OCI-LY7 (cell line): ENCODE results near the gene WDR5. TPM values are rescaled to one million over a fixed set of nuclear protein-coding genes. Genes with fewer than 3 reads are reported as not detected.

Experiments used
- BruUV-seq: library from RNA; stranded (reverse); fragments of 400-500 nt; replicated peaks from 2 replicates; lab custom pipeline; 2021; lab: Mats Ljungman, UMichigan
- CTCF ChIA-PET: fragments of 300-600 bp; sonication (Branson Sonifier 250); formaldehyde crosslinking; loops from one replicate; lab custom pipeline; 2022; ENCODE audit warnings: antibody characterized with exemption; ENCODE audit not compliant: unreplicated experiment; lab: Charles Lee
- POLR2A ChIA-PET: fragments of 300-600 bp; sonication (Branson Sonifier 250); formaldehyde crosslinking; loops from one replicate; lab custom pipeline; 2022; ENCODE audit warnings: antibody characterized with exemption; lab: Charles Lee
- DNase-seq: peaks from one replicate; pipeline ENCODE4 v3.0.0-alpha.2; 2015; ENCODE audit warnings: low spot score
- H2AFZ ChIP-seq: fragments of 200-600 bp; sonication (generic), shearing (Covaris generic); 2 replicates; pipeline ENCODE4 v1.6.1; 2014; ENCODE audit warnings: mild to moderate bottlenecking, antibody characterized with exemption, low read length, moderate library complexity
- H3K27ac ChIP-seq: fragments of 200-600 bp; sonication (generic); 2 replicates; pipeline ENCODE4 v1.5.1; 2014; ENCODE audit warnings: mixed run types, low read depth, mild to moderate bottlenecking, moderate library complexity, low read length, inconsistent platforms; ENCODE audit not compliant: poor library complexity, severe bottlenecking
- H3K36me3 ChIP-seq: fragments of 200-600 bp; sonication (generic); 2 replicates; pipeline ENCODE4 v1.6.1; 2014; ENCODE audit warnings: mild to moderate bottlenecking, antibody characterized with exemption, low read length, moderate library complexity, mixed read lengths; ENCODE audit not compliant: insufficient read depth
- H3K4me1 ChIP-seq: fragments of 200-600 bp; sonication (generic); 2 replicates; pipeline ENCODE4 v1.5.1; 2014; ENCODE audit warnings: mild to moderate bottlenecking, low read length; ENCODE audit not compliant: insufficient read depth, poor library complexity, severe bottlenecking
- H3K4me2 ChIP-seq: fragments of 200-600 bp; sonication (generic); 2 replicates; pipeline ENCODE4 v1.6.1; 2014; ENCODE audit warnings: mild to moderate bottlenecking, low read length
- H3K4me3 ChIP-seq: fragments of 200-600 bp; sonication (generic); 2 replicates; pipeline ENCODE4 v1.5.1; 2014; ENCODE audit warnings: mild to moderate bottlenecking, low read depth, low read length; ENCODE audit not compliant: poor library complexity, severe bottlenecking
- H3K79me2 ChIP-seq: fragments of 200-600 bp; sonication (generic); 2 replicates; pipeline ENCODE4 v1.6.1; 2016; ENCODE audit warnings: low read depth, mild to moderate bottlenecking, low read length, moderate library complexity, mixed read lengths; ENCODE audit not compliant: insufficient read depth
- H3K9me2 ChIP-seq: fragments of 200-600 bp; sonication (generic); 2 replicates; pipeline ENCODE4 v1.6.1; 2016; ENCODE audit warnings: mild to moderate bottlenecking, low read length, mixed read lengths; ENCODE audit not compliant: insufficient read depth
- H3K9me3 ChIP-seq: fragments of 200-600 bp; sonication (generic); 2 replicates; pipeline ENCODE4 v1.6.1; 2014; ENCODE audit warnings: mild to moderate bottlenecking, mixed run types, low read length, mixed read lengths
- H4K20me1 ChIP-seq: fragments of 200-600 bp; sonication (generic); 2 replicates; pipeline ENCODE4 v1.6.1; 2014; ENCODE audit warnings: mild to moderate bottlenecking, antibody characterized with exemption, low read length, moderate library complexity, mixed read lengths; ENCODE audit not compliant: insufficient read depth
- EZH2phosphoT487 ChIP-seq: fragments of 200-600 bp; sonication (generic); IDR thresholded peaks from 2 replicates; pipeline ENCODE4 v1.6.1; 2018; ENCODE audit warnings: low read depth, borderline replicate concordance, mild to moderate bottlenecking, mixed run types, antibody characterized with exemption, low read length, moderate library complexity, mixed read lengths
- intact Hi-C: fragments of 100-400 bp; cut with micrococcal nuclease; formaldehyde crosslinking; loops from one replicate; pipeline ENCODE4 v1.10.0; 2022; ENCODE audit not compliant: unreplicated experiment
- total RNA-seq, 2 experiments: library from RNA; depleted of rRNA in 1 of 2; stranded (reverse); fragments of >200 nt in 1 of 2; shearing (Covaris generic) in 1 of 2; gene quantifications; 2 replicates each; pipeline ENCODE4 v1.2.3, GENCODE V29; 2014 to 2022
- TF ChIP-seq, protein P1 (sequence below): fragments of 200-600 bp; sonication (generic); conservative IDR thresholded peaks from 2 replicates; pipeline ENCODE4 v1.5.1; 2014; ENCODE audit warnings: mild to moderate bottlenecking, antibody characterized with exemption, low read length, moderate library complexity, mixed read lengths

WDR5 gene
- total RNA-seq, 2 experiments from 2014 or later, result 32.5 to 44.6 TPM

DNA sequence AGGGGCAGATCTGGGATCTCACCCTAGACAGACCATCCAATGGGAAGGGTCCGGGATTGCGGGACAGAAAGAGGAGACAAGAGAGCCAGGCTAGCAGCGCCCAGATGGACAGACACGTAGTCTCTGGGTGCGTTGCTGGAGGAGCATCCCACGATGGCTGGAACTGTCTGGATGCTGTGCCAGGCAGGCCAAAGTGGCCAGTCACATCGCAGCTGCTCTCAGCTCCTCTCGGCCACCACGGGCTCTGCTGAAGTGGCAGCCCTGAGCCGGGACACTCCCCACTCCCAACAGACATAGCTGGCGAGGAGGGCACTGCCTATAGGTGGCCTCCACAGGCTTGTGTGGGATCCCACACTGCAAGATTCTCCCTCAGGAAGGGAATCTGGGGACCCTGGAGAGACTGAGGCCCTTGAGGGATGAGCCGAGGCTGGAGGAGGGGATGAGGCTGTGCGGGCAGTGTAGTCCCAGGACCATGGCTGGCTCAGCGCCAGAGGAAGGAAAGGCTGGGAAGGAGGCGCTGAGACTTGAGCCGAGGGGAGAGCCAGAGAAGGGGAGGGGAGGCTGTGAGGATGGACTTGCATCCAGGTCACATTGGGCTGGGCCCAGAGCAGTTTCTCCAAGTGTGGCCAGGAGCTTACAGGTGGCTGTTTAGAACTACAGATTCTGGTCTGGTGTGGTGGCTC, 10.3 kb upstream of the WDR5 start:
- no peak overlapping the region for H2AFZ ChIP-seq
- no peak overlapping the region for H3K4me2 ChIP-seq
- no peaks in the 10 kb centered on the region for H3K79me2 ChIP-seq
- no peaks in the 10 kb centered on the region for H3K9me3 ChIP-seq
- DNase-seq, result no peak
- intact Hi-C loops, result no loop called here
- POLR2A ChIA-PET, result no interaction called here
- no peak overlapping the region for H3K4me3 ChIP-seq
- no peaks in the 10 kb centered on the region for H4K20me1 ChIP-seq
- TF ChIP-seq EZH2phosphoT487, result no peak
- TF ChIP-seq, protein P1, sequence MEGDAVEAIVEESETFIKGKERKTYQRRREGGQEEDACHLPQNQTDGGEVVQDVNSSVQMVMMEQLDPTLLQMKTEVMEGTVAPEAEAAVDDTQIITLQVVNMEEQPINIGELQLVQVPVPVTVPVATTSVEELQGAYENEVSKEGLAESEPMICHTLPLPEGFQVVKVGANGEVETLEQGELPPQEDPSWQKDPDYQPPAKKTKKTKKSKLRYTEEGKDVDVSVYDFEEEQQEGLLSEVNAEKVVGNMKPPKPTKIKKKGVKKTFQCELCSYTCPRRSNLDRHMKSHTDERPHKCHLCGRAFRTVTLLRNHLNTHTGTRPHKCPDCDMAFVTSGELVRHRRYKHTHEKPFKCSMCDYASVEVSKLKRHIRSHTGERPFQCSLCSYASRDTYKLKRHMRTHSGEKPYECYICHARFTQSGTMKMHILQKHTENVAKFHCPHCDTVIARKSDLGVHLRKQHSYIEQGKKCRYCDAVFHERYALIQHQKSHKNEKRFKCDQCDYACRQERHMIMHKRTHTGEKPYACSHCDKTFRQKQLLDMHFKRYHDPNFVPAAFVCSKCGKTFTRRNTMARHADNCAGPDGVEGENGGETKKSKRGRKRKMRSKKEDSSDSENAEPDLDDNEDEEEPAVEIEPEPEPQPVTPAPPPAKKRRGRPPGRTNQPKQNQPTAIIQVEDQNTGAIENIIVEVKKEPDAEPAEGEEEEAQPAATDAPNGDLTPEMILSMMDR, result no peak
- BruUV-seq, result no TSS peak
- H3K36me3 ChIP-seq, result no peaks in the 10 kb centered on the region
- CTCF ChIA-PET, result no interaction called here
- H3K4me1 ChIP-seq, result peaks cover 25% of the 10 kb centered on the region
- H3K27ac ChIP-seq, result no peak overlapping the region
- H3K9me2 ChIP-seq, result no peaks in the 10 kb centered on the region

- no peak for TF ChIP-seq EZH2phosphoT487
- TF ChIP-seq, protein P1, result no peak
- Histone ChIP-seq H3K9me2 (no peaks in the 10 kb centered on the region), H3K4me3 (no peak overlapping the region), H3K36me3 (no peaks in the 10 kb centered on the region), H3K4me1 (peaks cover 31% of the 10 kb centered on the region), H3K9me3 (no peaks in the 10 kb centered on the region), H3K79me2 (no peaks in the 10 kb centered on the region), H4K20me1 (no peaks in the 10 kb centered on the region), H2AFZ (no peak overlapping the region), H3K4me2 (no peak overlapping the region), H3K27ac (no peak overlapping the region)
- no TSS peak for BruUV-seq
- DNase-seq, result no peak
- intact Hi-C loops, result no loop called here
- POLR2A ChIA-PET, result no interaction called here
- CTCF ChIA-PET, result no interaction called here
Observed at GRCh38 chr9:134126373-134126772, 9.5 kb upstream of the WDR5 start.

DNA sequence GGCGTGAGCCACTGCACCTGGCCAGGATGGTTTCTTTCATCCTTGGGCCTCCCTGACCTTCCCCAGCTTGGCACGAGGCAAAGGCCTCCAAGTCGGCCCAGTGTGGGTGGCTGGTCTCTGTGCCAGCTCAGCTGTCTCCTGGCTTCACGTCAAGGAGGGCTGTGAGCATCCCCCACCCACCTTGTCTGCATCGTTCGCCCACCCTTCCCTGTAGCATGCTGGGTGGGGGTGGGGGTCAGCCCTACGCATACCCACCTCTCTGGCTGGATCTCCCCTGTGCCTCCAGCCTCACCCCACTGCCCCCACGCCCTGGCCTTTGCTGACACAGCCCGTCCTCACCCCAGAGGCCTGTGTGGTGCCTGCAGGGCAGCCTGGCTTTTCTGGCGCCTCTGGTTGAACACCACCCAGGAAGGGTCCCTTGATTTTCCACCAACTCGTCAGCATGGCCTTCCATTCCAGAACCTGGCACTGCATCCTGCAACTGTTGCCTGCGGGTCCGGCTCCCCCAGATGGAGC, 8.8 kb upstream of the WDR5 start:
- H2AFZ ChIP-seq, result no peak overlapping the region
- no peaks in the 10 kb centered on the region for H3K79me2 ChIP-seq
- H3K9me2 ChIP-seq, result no peaks in the 10 kb centered on the region
- ChIA-PET POLR2A (no interaction called here), CTCF (no interaction called here)
- H3K4me3 ChIP-seq, result no peak overlapping the region
- TF ChIP-seq, protein P1, result no peak
- TF ChIP-seq EZH2phosphoT487, result no peak
- peaks cover 31% of the 10 kb centered on the region for H3K4me1 ChIP-seq
- BruUV-seq, result no TSS peak
- intact Hi-C loops, result no loop called here
- DNase-seq, result peak; percentile 20
- 0 out of 2 replicates have a peak overlapping the region, but pooled peaks have one; percentile 6 for H3K4me2 ChIP-seq
- no peaks in the 10 kb centered on the region for H3K36me3 ChIP-seq
- no peaks in the 10 kb centered on the region for H3K9me3 ChIP-seq
- peak overlapping the region; percentile 14 for H3K27ac ChIP-seq
- no peaks in the 10 kb centered on the region for H4K20me1 ChIP-seq
